HCEC 1CT (cell line): ENCODE measurements around the gene HSPA9.

Experiments used
- DNase-seq: peaks from one replicate; pipeline ENCODE4 v3.0.0-alpha.2; 2017

Gene HSPA9

GRCh38 chr5:138560971-138561370 is 14.2 kb downstream of the HSPA9 start:
- no peak for DNase-seq

- no peak for DNase-seq
Measured at GRCh38 chr5:138559937-138560336, 15.3 kb downstream of the HSPA9 start.

GRCh38 chr5:138557677-138558076 is 17.5 kb downstream of the HSPA9 start:
- no peak for DNase-seq

GRCh38 chr5:138554143-138554542 is 21.1 kb downstream of the HSPA9 start:
- DNase-seq: no peak

GRCh38 chr5:138553437-138554095 is 21.6 kb downstream of the HSPA9 start:
- DNase-seq: no peak

- no peak for DNase-seq
Measured at GRCh38 chr5:138552657-138553056, 22.5 kb downstream of the HSPA9 start.

- DNase-seq: no peak
Measured at GRCh38 chr5:138549414-138549813, 25.8 kb downstream of the HSPA9 start.

- no peak for DNase-seq
Measured at GRCh38 chr5:138545919-138546562, 29.2 kb downstream of the HSPA9 start.

GRCh38 chr5:138544181-138545134 is 30.7 kb downstream of the HSPA9 start:
- DNase-seq: peak; percentile 55

- DNase-seq: no peak
Measured at GRCh38 chr5:138543730-138544104, 31.5 kb downstream of the HSPA9 start.

GRCh38 chr5:138542956-138543729 is 32.1 kb downstream of the HSPA9 start, which contains the start of gene ETF1:
TSS of gene ETF1 (minus strand) at chr5:138543236. CDS start at chr5:138542918, 318 bp downstream.
- peak; percentile 100 for DNase-seq

- DNase-seq: no peak
Measured at GRCh38 chr5:138542180-138542955, 32.8 kb downstream of the HSPA9 start.

GRCh38 chr5:138541511-138542179 is 33.6 kb downstream of the HSPA9 start:
- no peak for DNase-seq

- DNase-seq: no peak
Measured at GRCh38 chr5:138539791-138540190, 35.4 kb downstream of the HSPA9 start.

GRCh38 chr5:138538943-138539627 is 36.1 kb downstream of the HSPA9 start:
- DNase-seq: no peak

GRCh38 chr5:138536665-138537315 is 38.4 kb downstream of the HSPA9 start:
- DNase-seq: no peak

- no peak for DNase-seq
Measured at GRCh38 chr5:138536215-138536614, 39.0 kb downstream of the HSPA9 start.

GRCh38 chr5:138533973-138534941 is 40.9 kb downstream of the HSPA9 start:
- no peak for DNase-seq

GRCh38 chr5:138529812-138530211 is 45.4 kb downstream of the HSPA9 start:
- no peak for DNase-seq
